NOMO-1 treated with dmso at 0.1 percent for 144 hours (cell line): ENCODE results near the gene IL34.
A peak's percentile ranks its signal among the peaks of the same experiment; 100 is the strongest.

ENCODE experiments used
- DNase-seq: peaks from one replicate; lab custom pipeline; 2025; ENCODE audit not compliant: unreplicated experiment; lab: John Stamatoyannopoulos, UW

Gene IL34

GRCh38 chr16:70676675-70677498 lies 30.5 kb downstream of the IL34 start:
- no peak for DNase-seq

DNA sequence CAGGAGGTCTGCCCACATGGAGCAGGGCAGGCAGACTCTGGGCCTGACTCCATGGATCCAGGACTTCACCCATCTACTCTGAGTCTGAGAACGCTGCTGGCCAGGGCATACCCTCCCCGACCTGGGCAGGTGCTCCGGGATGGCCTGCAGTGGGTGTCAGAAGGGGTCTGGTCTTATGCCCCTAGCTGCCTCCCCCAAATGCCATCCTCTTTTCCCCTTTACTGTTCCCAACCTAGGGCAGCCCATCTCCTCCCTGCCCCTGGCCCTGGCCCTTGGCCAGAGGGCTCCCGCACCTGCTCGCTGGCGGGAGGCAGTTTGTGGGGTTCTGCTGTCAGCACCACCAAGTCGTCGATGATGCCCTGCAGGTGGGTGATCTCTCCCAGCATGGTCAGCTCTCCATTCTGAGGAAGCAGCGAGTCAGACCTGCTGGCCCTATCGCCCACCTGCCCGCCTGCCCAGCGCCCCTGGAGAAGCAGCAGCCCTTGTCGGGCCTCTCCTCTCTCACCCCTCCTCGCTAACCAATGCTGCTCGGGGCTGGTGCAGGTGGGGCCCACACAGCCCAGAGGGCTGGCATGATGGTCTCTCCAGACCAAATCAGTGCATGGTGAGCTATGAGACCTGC lies 31.3 kb downstream of the IL34 start:
- no peak for DNase-seq

GRCh38 chr16:70678121-70678897 lies 31.9 kb downstream of the IL34 start:
- DNase-seq, result no peak

- DNase-seq, result no peak
Observed at GRCh38 chr16:70678898-70679670, 32.7 kb downstream of the IL34 start.

DNA sequence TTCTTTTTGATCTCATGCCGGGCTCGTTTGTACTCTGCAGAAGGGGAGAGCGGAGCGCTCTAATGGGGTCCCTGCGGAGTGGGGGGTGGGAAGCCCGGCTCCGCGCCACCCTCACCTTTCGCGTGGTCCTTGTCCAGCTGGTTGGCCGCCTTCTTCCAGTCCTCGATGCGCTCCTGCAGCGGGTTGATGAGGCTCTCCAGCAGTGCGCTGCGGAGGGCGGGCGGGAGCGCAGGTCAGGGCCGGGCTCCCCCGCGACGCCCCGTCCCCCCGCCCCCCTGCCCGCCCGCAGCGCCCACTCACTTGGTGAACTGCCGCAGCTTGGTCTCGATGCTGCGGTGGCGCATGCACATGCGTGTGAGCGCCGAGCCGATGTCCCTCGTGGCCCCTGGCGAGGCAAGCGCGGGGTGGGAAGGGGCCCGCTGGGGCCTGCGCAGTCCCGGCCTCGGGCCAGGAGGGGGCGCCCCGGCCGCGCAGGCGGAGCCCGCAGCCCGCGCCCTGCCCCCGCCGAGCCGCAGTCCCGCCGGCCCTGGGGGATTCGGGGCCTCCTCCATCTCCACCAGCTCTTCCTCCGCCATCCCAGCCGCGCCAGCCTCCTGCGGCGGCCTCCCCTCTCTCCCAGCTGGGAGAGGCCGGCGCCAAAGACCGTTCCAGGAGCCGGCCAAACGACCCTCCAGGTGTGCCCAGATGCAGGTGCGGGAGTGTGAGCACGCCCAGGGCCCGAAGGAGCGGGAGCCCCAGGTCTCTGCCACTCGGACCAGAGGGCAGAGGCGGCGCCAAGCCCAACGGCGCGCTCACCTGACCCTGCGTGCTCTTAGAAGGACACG lies 33.5 kb downstream of the IL34 start:
- DNase-seq, result no peak

- no peak for DNase-seq
Observed at GRCh38 chr16:70680495-70681381, 34.4 kb downstream of the IL34 start.

DNA sequence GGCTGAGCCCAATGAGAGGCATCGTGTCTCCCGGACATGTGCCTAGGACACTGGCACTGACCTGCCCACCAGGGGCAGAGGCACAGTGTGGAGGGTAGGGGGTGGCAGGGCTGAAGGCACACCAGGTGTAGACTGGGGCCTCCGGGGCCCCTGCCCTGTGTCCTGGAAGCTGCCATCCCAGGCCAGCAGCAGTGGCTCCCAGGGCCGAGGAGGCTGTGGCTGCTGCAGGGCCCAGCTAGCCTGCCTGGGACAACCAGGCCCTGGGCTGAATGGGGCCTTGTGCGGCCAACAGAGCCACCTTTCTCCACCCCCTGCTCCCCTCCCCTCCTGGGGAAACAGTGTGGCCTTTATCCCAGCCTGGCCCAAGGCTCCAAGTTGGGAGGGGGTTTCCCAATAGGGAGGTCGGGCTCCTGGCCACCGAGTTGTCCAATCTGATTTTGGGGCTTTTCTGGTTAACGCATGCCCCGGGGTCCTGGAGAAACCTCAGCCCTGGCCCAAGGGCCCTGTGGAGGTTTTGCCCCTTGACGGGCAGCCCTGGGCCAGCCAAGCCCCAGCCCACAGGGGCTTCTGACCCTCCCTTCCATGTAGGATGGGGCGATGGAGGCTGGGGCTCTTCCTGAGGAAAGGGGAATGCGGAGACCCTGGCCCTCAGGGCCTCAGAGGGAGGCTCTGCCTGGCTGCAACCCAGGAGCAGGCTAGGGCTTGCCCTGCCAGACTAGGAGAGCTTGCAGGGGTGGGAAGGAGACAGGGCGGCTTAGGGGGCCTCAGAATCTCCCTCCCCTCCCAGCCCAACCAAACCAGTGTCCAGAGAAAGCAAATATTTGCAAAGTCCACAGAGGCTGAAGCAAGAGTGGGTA lies 35.3 kb downstream of the IL34 start:
- no peak for DNase-seq

DNA sequence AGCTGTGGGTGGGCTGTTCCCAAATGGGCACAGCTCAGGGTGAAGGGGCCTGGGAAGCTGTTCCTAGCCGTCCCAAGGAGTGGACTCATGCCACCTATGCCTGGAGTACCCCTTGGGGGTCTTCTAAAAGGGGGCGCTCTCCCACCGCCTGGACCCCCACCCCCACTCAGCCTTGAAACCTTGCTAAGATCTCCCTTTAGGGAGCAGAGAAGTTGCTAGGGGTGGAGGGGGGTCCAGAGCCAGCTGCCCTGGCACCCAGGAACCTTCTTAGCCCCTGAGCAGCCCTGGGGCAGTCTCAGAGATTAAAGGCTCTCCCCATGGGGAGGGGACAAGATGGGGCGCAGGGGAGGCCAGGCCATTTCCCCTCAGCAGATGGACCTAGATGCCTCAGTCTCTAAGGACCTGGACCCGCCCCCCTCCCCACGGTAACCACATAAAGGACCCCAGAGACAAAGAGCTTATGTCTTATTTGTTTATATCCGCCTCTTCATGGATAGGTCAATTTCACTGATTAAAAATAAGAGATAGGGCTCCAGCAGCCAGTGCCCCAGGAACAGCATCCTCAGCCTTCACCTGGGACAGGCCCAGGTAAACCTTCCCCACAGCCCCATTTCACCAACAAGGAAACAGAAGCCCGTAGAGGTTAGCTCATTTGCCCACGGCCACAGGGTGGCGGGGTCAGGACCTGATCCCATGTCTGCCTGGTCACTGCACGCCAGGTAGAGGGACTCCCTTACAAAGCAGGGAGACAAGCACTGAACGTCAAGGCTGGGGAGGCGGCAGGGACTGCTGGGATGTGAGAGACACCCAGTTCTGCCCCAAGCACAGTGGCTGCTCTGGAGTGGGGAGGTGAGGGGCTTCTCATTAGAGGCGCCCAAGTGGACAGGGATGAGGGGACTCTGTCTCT lies 36.1 kb downstream of the IL34 start:
- DNase-seq, result no peak

- DNase-seq, result no peak
Observed at GRCh38 chr16:70683146-70683944, 37.0 kb downstream of the IL34 start.

GRCh38 chr16:70684146-70685060 lies 38.0 kb downstream of the IL34 start:
- no peak for DNase-seq

- DNase-seq, result no peak
Observed at GRCh38 chr16:70685061-70685937, 38.9 kb downstream of the IL34 start.

- DNase-seq, result peak; percentile 1
Observed at GRCh38 chr16:70685938-70686375, 39.6 kb downstream of the IL34 start, which contains the start of gene MTSS2. TSS of gene MTSS2 (minus strand) at chr16:70686053. CDS start at chr16:70685791, 262 bp downstream.

GRCh38 chr16:70686376-70687101 lies 40.2 kb downstream of the IL34 start:
- no peak for DNase-seq

DNA sequence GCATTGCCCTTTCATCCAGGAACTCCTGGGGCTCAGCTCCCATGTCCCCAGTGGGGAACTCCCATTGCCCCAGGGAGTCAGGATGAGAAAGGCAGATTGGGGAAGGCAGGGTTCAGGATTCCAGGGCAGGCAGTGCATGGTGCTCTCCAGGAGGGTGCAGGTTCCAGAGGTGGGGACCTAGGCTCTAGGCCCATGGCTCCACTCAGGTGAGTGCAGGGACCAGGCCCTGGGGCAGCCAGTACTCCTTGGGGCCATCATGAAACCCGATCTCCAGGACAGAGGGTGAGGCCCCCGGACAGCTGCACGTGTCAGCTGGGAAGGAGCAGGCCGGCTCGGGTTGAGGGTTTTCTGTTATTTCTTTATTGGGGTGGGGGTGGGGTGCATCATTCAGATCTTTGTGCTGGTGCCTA lies 40.7 kb downstream of the IL34 start:
- DNase-seq, result no peak
